Measurements from ENCODE around the gene WDR35.

The WDR35 gene

DNA sequence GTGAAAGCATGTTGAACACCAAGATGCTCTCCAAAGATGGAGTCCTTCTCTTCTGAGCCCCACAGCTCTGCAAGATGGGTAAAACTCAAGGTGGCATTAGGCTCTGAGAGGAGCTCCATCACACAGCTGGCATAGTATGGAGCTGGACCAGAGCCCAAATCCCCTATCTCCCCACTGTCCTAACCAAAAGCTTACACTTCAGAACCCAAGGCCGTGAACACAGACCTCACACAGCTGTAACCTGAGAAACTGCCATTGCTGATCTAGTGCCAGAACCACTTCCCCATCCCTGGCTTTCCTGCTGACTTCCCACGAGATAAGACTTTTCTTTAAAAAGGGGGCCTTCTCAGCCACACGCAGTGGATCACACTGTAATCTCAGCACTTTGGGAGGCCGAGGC, 113.2 kb downstream of the WDR35 start:
- in situ Hi-C loops (cut with HindIII; ENCODE audit: low sequenced_read_pairs): no loop called here
- TF ChIP-seq, protein P1, sequence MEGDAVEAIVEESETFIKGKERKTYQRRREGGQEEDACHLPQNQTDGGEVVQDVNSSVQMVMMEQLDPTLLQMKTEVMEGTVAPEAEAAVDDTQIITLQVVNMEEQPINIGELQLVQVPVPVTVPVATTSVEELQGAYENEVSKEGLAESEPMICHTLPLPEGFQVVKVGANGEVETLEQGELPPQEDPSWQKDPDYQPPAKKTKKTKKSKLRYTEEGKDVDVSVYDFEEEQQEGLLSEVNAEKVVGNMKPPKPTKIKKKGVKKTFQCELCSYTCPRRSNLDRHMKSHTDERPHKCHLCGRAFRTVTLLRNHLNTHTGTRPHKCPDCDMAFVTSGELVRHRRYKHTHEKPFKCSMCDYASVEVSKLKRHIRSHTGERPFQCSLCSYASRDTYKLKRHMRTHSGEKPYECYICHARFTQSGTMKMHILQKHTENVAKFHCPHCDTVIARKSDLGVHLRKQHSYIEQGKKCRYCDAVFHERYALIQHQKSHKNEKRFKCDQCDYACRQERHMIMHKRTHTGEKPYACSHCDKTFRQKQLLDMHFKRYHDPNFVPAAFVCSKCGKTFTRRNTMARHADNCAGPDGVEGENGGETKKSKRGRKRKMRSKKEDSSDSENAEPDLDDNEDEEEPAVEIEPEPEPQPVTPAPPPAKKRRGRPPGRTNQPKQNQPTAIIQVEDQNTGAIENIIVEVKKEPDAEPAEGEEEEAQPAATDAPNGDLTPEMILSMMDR (IDR thresholded peaks at IDR 0.05; ENCODE audit: low read depth, low read length): no peak
- no peak overlapping the region for H3K4me3 ChIP-seq (ENCODE audit: low read depth, low read length)
- peak; percentile 18 for DNase-seq (ENCODE audit: low read depth, low spot score)

DNA sequence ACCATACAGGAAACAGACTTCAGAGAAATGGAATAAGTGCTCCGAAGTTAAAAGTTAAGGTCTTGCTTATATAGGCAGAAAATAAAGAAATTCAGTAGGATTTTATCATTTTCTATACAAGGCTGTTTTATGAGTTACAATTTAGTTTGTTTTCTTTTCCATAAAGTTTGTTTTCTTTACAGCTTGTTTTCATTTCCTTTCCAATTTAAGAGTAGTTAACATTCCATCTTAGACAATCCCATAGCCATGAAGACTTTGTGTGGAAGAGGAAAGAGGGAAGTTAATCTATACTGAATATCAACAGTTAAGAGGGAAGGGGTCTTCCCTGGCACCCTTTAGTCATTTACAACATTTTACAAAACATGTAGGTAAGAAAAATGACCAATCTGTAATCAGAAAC, 114.6 kb downstream of the WDR35 start:
- in situ Hi-C loops (cut with HindIII; ENCODE audit: low sequenced_read_pairs): no loop called here
- TF ChIP-seq, protein P1 (IDR thresholded peaks at IDR 0.05; ENCODE audit: low read depth, low read length): no peak
- H3K4me3 ChIP-seq (ENCODE audit: low read depth, low read length): no peak overlapping the region
- no peak for DNase-seq (ENCODE audit: low read depth, low spot score)

DNA sequence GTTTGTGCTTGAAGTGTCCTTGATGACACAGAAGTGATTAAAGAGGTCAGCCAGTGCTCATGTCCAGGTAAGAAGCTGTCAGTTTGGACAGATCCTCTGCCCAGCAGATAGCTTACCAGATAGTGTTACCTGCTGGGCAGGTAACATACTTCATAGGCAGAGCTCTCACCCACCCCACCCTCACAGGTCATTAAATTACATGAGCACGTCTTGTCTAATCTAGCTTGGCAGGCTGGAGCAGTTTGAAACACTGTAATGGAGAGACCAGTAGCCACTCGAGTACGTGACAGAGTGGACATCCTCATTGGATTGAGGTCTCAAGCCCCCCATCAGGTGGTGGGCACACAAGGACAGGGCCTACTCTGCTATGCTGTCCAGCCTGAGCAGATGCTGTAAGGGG, 115.2 kb downstream of the WDR35 start:
- DNase-seq (ENCODE audit: low read depth, low spot score): no peak
- in situ Hi-C loops (cut with HindIII; ENCODE audit: low sequenced_read_pairs): no loop called here
- TF ChIP-seq, protein P1 (IDR thresholded peaks at IDR 0.05; ENCODE audit: low read depth, low read length): no peak
- H3K4me3 ChIP-seq (ENCODE audit: low read depth, low read length): no peak overlapping the region

DNA sequence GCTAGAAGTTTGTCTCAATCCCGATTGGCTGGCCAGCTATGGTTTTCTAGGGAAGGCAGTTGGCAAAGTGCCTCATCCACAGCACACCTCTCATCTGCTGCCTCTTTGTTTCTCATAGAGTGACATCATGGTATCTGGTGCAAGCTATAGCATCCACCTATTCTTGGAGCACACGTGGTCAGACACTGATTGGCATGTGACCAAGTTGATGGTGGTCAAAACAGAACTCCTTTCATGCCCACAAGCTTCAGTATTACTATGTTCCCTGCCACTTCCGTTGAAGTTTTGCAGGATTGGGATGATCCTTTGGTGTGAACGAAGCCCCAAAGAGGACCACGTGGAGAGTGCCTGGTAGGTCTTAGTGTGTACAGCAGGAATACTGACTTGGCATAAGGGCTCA, 116.9 kb downstream of the WDR35 start:
- TF ChIP-seq, protein P1 (IDR thresholded peaks at IDR 0.05; ENCODE audit: low read depth, low read length): no peak
- no peak for DNase-seq (ENCODE audit: low read depth, low spot score)
- no peak overlapping the region for H3K4me3 ChIP-seq (ENCODE audit: low read depth, low read length)
- in situ Hi-C loops (cut with HindIII; ENCODE audit: low sequenced_read_pairs): no loop called here

DNA sequence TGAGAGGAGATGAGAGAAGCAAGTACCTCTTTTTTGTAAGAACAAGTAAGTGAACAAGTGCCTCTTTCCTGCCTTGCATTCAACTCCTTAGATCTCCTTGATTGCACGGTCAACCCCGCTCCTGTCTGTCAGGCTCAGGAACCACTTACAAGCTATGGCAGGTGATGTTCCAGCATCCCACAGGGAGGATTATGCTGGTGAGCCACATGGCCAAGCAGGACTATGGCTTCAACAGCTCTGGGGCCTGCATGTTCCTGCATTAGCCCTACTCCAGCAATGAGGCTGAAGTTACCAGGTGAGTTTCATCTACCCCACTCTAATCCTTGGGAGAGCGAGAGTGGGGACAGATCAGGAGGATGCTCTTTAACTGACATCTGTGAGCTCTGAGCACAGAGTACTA, 117.6 kb downstream of the WDR35 start:
- no peak overlapping the region for H3K4me3 ChIP-seq (ENCODE audit: low read depth, low read length)
- TF ChIP-seq, protein P1 (IDR thresholded peaks at IDR 0.05; ENCODE audit: low read depth, low read length): no peak
- DNase-seq (ENCODE audit: low read depth, low spot score): no peak
- in situ Hi-C loops (cut with HindIII; ENCODE audit: low sequenced_read_pairs): no loop called here

DNA sequence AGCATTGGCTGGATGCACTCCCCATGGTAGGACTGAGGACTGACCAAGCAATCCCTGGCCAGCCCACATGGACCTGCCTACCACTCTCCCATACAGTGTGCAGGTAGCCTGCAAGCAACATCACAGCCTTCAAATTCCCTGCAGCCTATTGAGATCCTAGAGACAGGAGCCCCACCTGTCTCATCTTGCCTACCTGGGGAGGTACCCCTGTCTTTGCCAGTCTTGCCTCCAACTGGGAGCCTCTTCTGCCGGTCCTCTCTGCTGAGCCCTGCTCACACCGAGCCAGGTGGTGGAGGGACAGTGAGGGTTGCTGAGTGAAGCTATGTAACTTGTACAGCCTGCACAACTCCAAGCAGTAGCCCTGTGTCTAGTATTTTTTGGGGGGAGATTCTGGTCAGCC, 118.1 kb downstream of the WDR35 start:
- H3K4me3 ChIP-seq (ENCODE audit: low read depth, low read length): no peak overlapping the region
- in situ Hi-C loops (cut with HindIII; ENCODE audit: low sequenced_read_pairs): no loop called here
- no peak for DNase-seq (ENCODE audit: low read depth, low spot score)
- TF ChIP-seq, protein P1 (IDR thresholded peaks at IDR 0.05; ENCODE audit: low read depth, low read length): no peak

DNA sequence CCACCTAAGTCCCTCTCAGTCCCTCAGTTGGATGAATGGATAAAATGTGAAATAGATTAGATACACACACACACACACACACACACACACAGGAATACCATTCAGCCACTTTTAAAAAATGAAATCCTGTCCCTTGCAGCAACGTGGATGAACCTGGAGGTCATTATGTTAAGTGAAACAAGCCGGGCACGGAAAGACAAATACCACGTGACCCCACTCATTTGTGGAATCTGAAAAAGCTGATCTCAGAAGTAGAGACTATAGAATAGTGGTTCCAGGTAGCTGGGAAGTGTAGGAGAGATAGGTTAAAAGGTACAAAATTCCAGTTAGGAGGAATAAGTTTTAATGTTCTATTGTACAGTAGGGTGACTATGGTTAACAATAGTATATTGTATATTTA, 119.1 kb downstream of the WDR35 start:
- TF ChIP-seq, protein P1 (IDR thresholded peaks at IDR 0.05; ENCODE audit: low read depth, low read length): no peak
- in situ Hi-C loops (cut with HindIII; ENCODE audit: low sequenced_read_pairs): no loop called here
- H3K4me3 ChIP-seq (ENCODE audit: low read depth, low read length): no peak overlapping the region
- DNase-seq (ENCODE audit: low read depth, low spot score): no peak
